A673 (cell line): Measurements from ENCODE around the gene MRNIP. TPM values are rescaled to one million over a fixed set of nuclear protein-coding genes. Genes with fewer than 3 reads are reported as not detected.

ENCODE experiments used
- BruUV-seq: library from RNA; stranded (reverse); fragments of 400-500 nt; replicated peaks from 2 replicates; lab custom pipeline; 2021; lab: Mats Ljungman, UMichigan
- CTCF ChIA-PET: fragments of 300-600 bp; sonication (Branson Sonifier 250); formaldehyde crosslinking; loops from one replicate; lab custom pipeline; 2022; ENCODE audit warnings: antibody characterized with exemption; lab: Charles Lee
- POLR2A ChIA-PET: fragments of 300-600 bp; sonication (Branson Sonifier 250); formaldehyde crosslinking; loops from one replicate; lab custom pipeline; 2022; ENCODE audit warnings: antibody characterized with exemption; ENCODE audit not compliant: low non-redundant PET; lab: Charles Lee
- DNase-seq: peaks from one replicate; pipeline ENCODE4 v3.0.0-alpha.2; 2015; ENCODE audit warnings: low spot score
- H3K27ac ChIP-seq: fragments of 200-600 bp; sonication (generic); 2 replicates; pipeline ENCODE4 v1.5.1; 2016; ENCODE audit warnings: mixed run types, low read depth, mild to moderate bottlenecking, mixed read lengths, antibody characterized with exemption, low read length; ENCODE audit not compliant: poor library complexity, severe bottlenecking
- H3K27me3 ChIP-seq: fragments of 200-600 bp; sonication (generic); replicated peaks from 2 replicates; pipeline ENCODE4 v1.6.1; 2017; ENCODE audit warnings: mixed run types, low read depth, mild to moderate bottlenecking, mixed read lengths, antibody characterized with exemption, low read length; ENCODE audit not compliant: insufficient read depth, poor library complexity
- H3K36me3 ChIP-seq: fragments of 200-600 bp; sonication (generic); 2 replicates; pipeline ENCODE4 v1.6.1; 2016; ENCODE audit warnings: mixed run types, mild to moderate bottlenecking, mixed read lengths, antibody characterized with exemption, low read length; ENCODE audit not compliant: insufficient read depth, poor library complexity, severe bottlenecking
- H3K4me1 ChIP-seq: fragments of 200-600 bp; sonication (generic); 2 replicates; pipeline ENCODE4 v1.6.1; 2017; ENCODE audit warnings: mixed run types, mild to moderate bottlenecking, mixed read lengths, antibody characterized with exemption, low read length; ENCODE audit not compliant: insufficient read depth, poor library complexity, severe bottlenecking
- H3K4me3 ChIP-seq: fragments of 200-600 bp; sonication (generic); 2 replicates; pipeline ENCODE4 v1.5.1; 2016; ENCODE audit warnings: low read depth, mixed run types, mild to moderate bottlenecking, mixed read lengths, low read length; ENCODE audit not compliant: poor library complexity, severe bottlenecking
- H3K9me3 ChIP-seq: fragments of 200-600 bp; sonication (generic); 2 replicates; pipeline ENCODE4 v1.6.1; 2016; ENCODE audit warnings: mixed run types, low read depth, mild to moderate bottlenecking, mixed read lengths, antibody characterized with exemption, low read length; ENCODE audit not compliant: poor library complexity, severe bottlenecking
- CTCF ChIP-seq: fragments of 300-800, 200-600 bp; sonication (generic); conservative IDR thresholded peaks from 2 replicates; pipeline ENCODE4 v1.5.1; 2017; ENCODE audit warnings: low read depth, mild to moderate bottlenecking, antibody characterized with exemption, low read length, moderate library complexity, mixed read lengths
- EZH2 ChIP-seq: fragments of 200-600 bp; sonication (generic); IDR thresholded peaks from 2 replicates; pipeline ENCODE4 v1.6.1; 2017; ENCODE audit warnings: borderline replicate concordance, low read depth, mild to moderate bottlenecking, mixed read lengths, antibody characterized with exemption, low read length; ENCODE audit not compliant: poor library complexity, severe bottlenecking
- intact Hi-C: fragments of 100-400 bp; cut with micrococcal nuclease; formaldehyde crosslinking; loops from one replicate; pipeline ENCODE4 v1.10.0; 2022; ENCODE audit not compliant: unreplicated experiment
- total RNA-seq: library from RNA; stranded (reverse); gene quantifications from 2 replicates; pipeline ENCODE4 v1.2.3, GENCODE V29; 2021

MRNIP gene
- total RNA-seq, 1 experiment from 2014 or later = 31.3 TPM

- peaks cover 14% of the 10 kb centered on the region for H3K36me3 ChIP-seq
- no TSS peak for BruUV-seq
- intact Hi-C loops = loop anchor here (5.0 kb wide), 2 partner anchors 82 to 102 kb away; partner anchors contain the start of gene SQSTM1
- no peak overlapping the region for H3K27ac ChIP-seq
- H3K9me3 ChIP-seq = no peaks in the 10 kb centered on the region
- ChIA-PET POLR2A (no interaction called here), CTCF (interaction anchor here (0.6 kb wide), 1 partner anchor 98 kb away, joined by 7 read pairs; no protein-coding TSS in a partner anchor)
- TF ChIP-seq CTCF (no peak), EZH2 (no peak)
- DNase-seq = no peak
- H3K27me3 ChIP-seq = no peaks in the 10 kb centered on the region
- peaks cover 7% of the 10 kb centered on the region for H3K4me1 ChIP-seq
- H3K4me3 ChIP-seq = no peak overlapping the region
These were observed 46.0 kb upstream of the MRNIP start for GRCh38 chr5:179904463-179905160.

GRCh38 chr5:179902763-179903158, 44.1 kb upstream of the MRNIP start:
- no peak for TF ChIP-seq CTCF
- TF ChIP-seq EZH2 = no peak
- CTCF ChIA-PET = no interaction called here
- POLR2A ChIA-PET = no interaction called here
- DNase-seq = no peak
- Histone ChIP-seq H3K9me3 (no peaks in the 10 kb centered on the region), H3K4me3 (no peak overlapping the region), H3K27ac (no peak overlapping the region), H3K4me1 (peaks cover 7% of the 10 kb centered on the region), H3K27me3 (no peaks in the 10 kb centered on the region), H3K36me3 (peaks cover 28% of the 10 kb centered on the region)
- no TSS peak for BruUV-seq
- intact Hi-C loops = no loop called here

GRCh38 chr5:179901915-179902762, 43.5 kb upstream of the MRNIP start:
- DNase-seq = no peak
- Histone ChIP-seq H3K27ac (no peak overlapping the region), H3K27me3 (no peaks in the 10 kb centered on the region), H3K4me1 (peaks cover 7% of the 10 kb centered on the region), H3K4me3 (no peak overlapping the region), H3K36me3 (peaks cover 34% of the 10 kb centered on the region), H3K9me3 (no peaks in the 10 kb centered on the region)
- BruUV-seq = no TSS peak
- ChIA-PET POLR2A (interaction anchor here (0.6 kb wide), 1 partner anchor 61 kb away, joined by 3 read pairs; no protein-coding TSS in a partner anchor), CTCF (no interaction called here)
- intact Hi-C loops = no loop called here
- TF ChIP-seq CTCF (no peak), EZH2 (no peak)
